HG02852 (cell line): ENCODE data around the gene ADAMTS17.

Source experiments
- ATAC-seq: cut with Tn5 transposase; IDR thresholded peaks from one replicate; pipeline ENCODE4 v1.9.1; 2021; ENCODE audit warnings: mild to moderate bottlenecking, moderate library complexity; ENCODE audit not compliant: unreplicated experiment

ADAMTS17 gene

GRCh38 chr15:100252779-100253417 is 88.9 kb downstream of the ADAMTS17 start:
- ATAC-seq: no peak

GRCh38 chr15:100252359-100252758 is 89.4 kb downstream of the ADAMTS17 start:
- ATAC-seq: no peak

- ATAC-seq: no peak
Observed at GRCh38 chr15:100250176-100250800, 91.5 kb downstream of the ADAMTS17 start.

- no peak for ATAC-seq
Observed at GRCh38 chr15:100249096-100249815, 92.5 kb downstream of the ADAMTS17 start.

- ATAC-seq: no peak
Observed at GRCh38 chr15:100248236-100248635, 93.5 kb downstream of the ADAMTS17 start.

- ATAC-seq: no peak
Observed at GRCh38 chr15:100247228-100248225, 94.2 kb downstream of the ADAMTS17 start.

GRCh38 chr15:100245855-100246254 is 95.9 kb downstream of the ADAMTS17 start:
- ATAC-seq: no peak

GRCh38 chr15:100245487-100245820 is 96.3 kb downstream of the ADAMTS17 start:
- ATAC-seq: no peak

GRCh38 chr15:100244796-100245486 is 96.8 kb downstream of the ADAMTS17 start:
- ATAC-seq: no peak

- ATAC-seq: no peak
Observed at GRCh38 chr15:100242989-100243388, 98.8 kb downstream of the ADAMTS17 start.

GRCh38 chr15:100241572-100242482 is 99.9 kb downstream of the ADAMTS17 start:
- ATAC-seq: no peak

- no peak for ATAC-seq
Observed at GRCh38 chr15:100236981-100237720, 104.6 kb downstream of the ADAMTS17 start.

GRCh38 chr15:100235030-100235617 is 106.7 kb downstream of the ADAMTS17 start:
- ATAC-seq: no peak

GRCh38 chr15:100234158-100235029 is 107.4 kb downstream of the ADAMTS17 start:
- ATAC-seq: no peak

- ATAC-seq: no peak
Observed at GRCh38 chr15:100230784-100231183, 111.0 kb downstream of the ADAMTS17 start.

- ATAC-seq: no peak
Observed at GRCh38 chr15:100229181-100230163, 112.3 kb downstream of the ADAMTS17 start.
